NCI-H526 (cell line): ENCODE results near the gene KCNG2.

Experiments
- DNase-seq, 2 experiments: peaks; one replicate each; lab custom pipeline; 2025; lab: John Stamatoyannopoulos, UW

Gene KCNG2

GRCh38 chr18:79785831-79786230, 11.9 kb upstream of the KCNG2 start:
- DNase-seq = no peak

GRCh38 chr18:79786304-79786703, 11.4 kb upstream of the KCNG2 start:
- DNase-seq = no peak

- DNase-seq = no peak
Observed at GRCh38 chr18:79786786-79787526, 10.8 kb upstream of the KCNG2 start.

GRCh38 chr18:79787527-79787864, 10.2 kb upstream of the KCNG2 start:
- DNase-seq = no peak

- DNase-seq = no peak
Observed at GRCh38 chr18:79787865-79788733, 9.6 kb upstream of the KCNG2 start.

- DNase-seq = peak in 1 of 2 experiments; percentile 24
Observed at GRCh38 chr18:79788734-79789085, 9.0 kb upstream of the KCNG2 start.

- no peak for DNase-seq
Observed at GRCh38 chr18:79789091-79789891, 8.4 kb upstream of the KCNG2 start.

- DNase-seq = peak in 1 of 2 experiments; percentile 47
Observed at GRCh38 chr18:79789901-79790890, 7.5 kb upstream of the KCNG2 start.

GRCh38 chr18:79790996-79791972, 6.5 kb upstream of the KCNG2 start:
- DNase-seq = no peak

GRCh38 chr18:79792096-79792987, 5.4 kb upstream of the KCNG2 start:
- DNase-seq = no peak

GRCh38 chr18:79792988-79793355, 4.8 kb upstream of the KCNG2 start:
- no peak for DNase-seq

GRCh38 chr18:79794846-79795245, 2.9 kb upstream of the KCNG2 start:
- DNase-seq = no peak

GRCh38 chr18:79795446-79795845, 2.3 kb upstream of the KCNG2 start:
- DNase-seq = no peak

- no peak for DNase-seq
Observed at GRCh38 chr18:79796016-79796415, 1.7 kb upstream of the KCNG2 start.

- DNase-seq = peak; percentile 61 to 78
Observed at GRCh38 chr18:79796531-79797405, 970 bp upstream of the KCNG2 start.

- no peak for DNase-seq
Observed at GRCh38 chr18:79798346-79798998, 734 bp downstream of the KCNG2 start.

GRCh38 chr18:79798999-79799370, 1.2 kb downstream of the KCNG2 start:
- DNase-seq = peak in 1 of 2 experiments; percentile 23
